Naive thymus-derived CD8-positive, alpha-beta T cell (primary cell): Measurements from ENCODE around the gene MT2A. TPM values are rescaled to one million over a fixed set of nuclear protein-coding genes. Genes with fewer than 3 reads are reported as not detected.

Experiments used
- ATAC-seq, 2 donors: fragments of 150-1000 bp; cut with Tn5 transposase in 1 of 2; sonication (Bioruptor Pico), chemical (Tn5 transposase) in 1 of 2; 1 replicate in 1 of 2; 2 replicates in 1 of 2; pipeline ENCODE4 v1.10.0; 2021; ENCODE audit warnings: mild to moderate bottlenecking in 2 of 2, moderate library complexity in 2 of 2
- POLR2A ChIA-PET: fragments of 350-600 bp; sonication (Branson Sonifier 250); formaldehyde crosslinking; loops from one replicate; lab custom pipeline; 2021; ENCODE audit warnings: antibody characterized with exemption; lab: Charles Lee
- DNase-seq, 10 donors: peaks; one replicate each; pipeline versions ENCODE4 v3.0.0 to v3.0.0-alpha.2; 2020 to 2022
- H3K27ac Mint-ChIP-seq, 10 donors: one replicate each; pipeline ENCODE4 v1.8.0; 2020 to 2022; ENCODE audit warnings: mild to moderate bottlenecking in 10 of 10, mixed read lengths in 10 of 10, moderate library complexity in 4 of 10, inconsistent platforms in 1 of 10
- H3K27me3 Mint-ChIP-seq, 5 donors: one replicate each; pipeline ENCODE4 v1.8.0; 2021 to 2022; ENCODE audit warnings: mixed read lengths in 5 of 5
- H3K36me3 Mint-ChIP-seq, 3 donors: one replicate each; pipeline ENCODE4 v1.8.0; 2020 to 2022; ENCODE audit warnings: mixed read lengths in 3 of 3, mild to moderate bottlenecking in 2 of 3, inconsistent platforms in 1 of 3
- H3K4me1 Mint-ChIP-seq, 4 donors: one replicate each; pipeline ENCODE4 v1.8.0; 2021 to 2022; ENCODE audit warnings: mixed read lengths in 4 of 4
- H3K4me3 Mint-ChIP-seq, 10 donors: one replicate each; pipeline ENCODE4 v1.8.0; 2020 to 2022; ENCODE audit warnings: mild to moderate bottlenecking in 10 of 10, mixed read lengths in 10 of 10, moderate library complexity in 6 of 10, inconsistent platforms in 1 of 10
- H3K9me3 Mint-ChIP-seq, 9 donors: one replicate each; pipeline ENCODE4 v1.8.0; 2020 to 2022; ENCODE audit warnings: mixed read lengths in 9 of 9, mild to moderate bottlenecking in 3 of 9, inconsistent platforms in 1 of 9, moderate library complexity in 1 of 9
- polyA plus RNA-seq, 3 donors: library from polyadenylated mRNA; unstranded; fragments of 300-500 nt; fragmentation: Illumina TruSeq; gene quantifications; one replicate each; pipeline ENCODE4 v1.2.3, GENCODE V29; 2021
- total RNA-seq, 8 experiments: library from RNA in 2 of 8; stranded (reverse) in 2 of 8; gene quantifications; one replicate each; pipeline ENCODE4 v1.2.3 and lab custom pipeline; 2021 to 2026

MT2A gene
- total and polyA plus RNA-seq, 5 experiments from 2014 or later, result 32.3 to 303 (median 248) TPM

GRCh38 chr16:56625140-56625942 lies 17.0 kb downstream of the MT2A start, which contains the start of gene MT1E:
MT1E (plus strand) TSS chr16:56625781; CDS start chr16:56625852, 71 bp downstream.
- no peaks in the 10 kb centered on the region for H3K9me3 Mint-ChIP-seq
- DNase-seq (peak in 7 of 10 donors; percentile 16 to 50 (median 38)), ATAC-seq (peak; percentile 90 to 93)
- peaks cover 10 to 21% (median 17%) of the 10 kb centered on the region in 4 donors for H3K4me1 Mint-ChIP-seq
- H3K27me3 Mint-ChIP-seq, result peaks cover 0 to 14% (median 5%) of the 10 kb centered on the region in 5 donors
- POLR2A ChIA-PET, result interaction anchor here (0.7 to 6.7 kb wide), 5 partner anchors 15 to 20 kb away, joined by 3 to 50 read pairs (median 4); partner anchors contain the start of gene MT2A
- H3K27ac Mint-ChIP-seq, result peak within 1 kb of the TSS; percentile 65 to 93 (median 84)
- H3K4me3 Mint-ChIP-seq, result peak within 1 kb of the TSS; percentile 85 to 95 (median 90)
- peaks cover 0 to 2% (median 0%) of the 10 kb centered on the region in 3 donors for H3K36me3 Mint-ChIP-seq

- peaks cover 0 to 2% (median 0%) of the 10 kb centered on the region in 3 donors for H3K36me3 Mint-ChIP-seq
- POLR2A ChIA-PET, result interaction anchor here (1.1 to 6.7 kb wide), 3 partner anchors 16 to 18 kb away, joined by 3 to 50 read pairs (median 6); partner anchors contain the start of gene MT2A
- peaks cover 10 to 22% (median 17%) of the 10 kb centered on the region in 4 donors for H3K4me1 Mint-ChIP-seq
- peak overlapping the region in 9 of 10 donors; percentile 52 to 90 (median 83) for H3K27ac Mint-ChIP-seq
- H3K27me3 Mint-ChIP-seq, result peaks cover 3 to 22% (median 12%) of the 10 kb centered on the region in 5 donors
- no peaks in the 10 kb centered on the region for H3K9me3 Mint-ChIP-seq
- no peak for DNase-seq
- peak; percentile 42 to 43 for ATAC-seq
- peak overlapping the region; percentile 83 to 95 (median 88) for H3K4me3 Mint-ChIP-seq
Observed at GRCh38 chr16:56625943-56626654, 17.7 kb downstream of the MT2A start.

GRCh38 chr16:56626685-56627084 lies 18.3 kb downstream of the MT2A start:
- Mint-ChIP-seq H3K4me1 (peaks cover 11 to 26% (median 19%) of the 10 kb centered on the region in 4 donors), H3K4me3 (peak overlapping the region in 5 of 10 donors; percentile 22 to 95 (median 87)), H3K27me3 (peaks cover 4 to 27% (median 18%) of the 10 kb centered on the region in 5 donors), H3K36me3 (peaks cover 0 to 2% (median 0%) of the 10 kb centered on the region in 3 donors), H3K27ac (no peak overlapping the region), H3K9me3 (no peaks in the 10 kb centered on the region)
- POLR2A ChIA-PET, result interaction anchor here (6.7 kb wide), 1 partner anchor 16 kb away, joined by 50 read pairs; the partner anchor contains the start of gene MT2A
- ATAC-seq, result no peak
- no peak for DNase-seq

- POLR2A ChIA-PET, result interaction anchor here (0.8 to 1.1 kb wide), 2 partner anchors 11 to 72 kb away, joined by 4 to 7 read pairs; no protein-coding TSS in a partner anchor
- ATAC-seq, result no peak
- peaks cover 14 to 48% (median 35%) of the 10 kb centered on the region in 5 donors for H3K27me3 Mint-ChIP-seq
- no peak overlapping the region for H3K4me3 Mint-ChIP-seq
- no peaks in the 10 kb centered on the region for H3K9me3 Mint-ChIP-seq
- H3K4me1 Mint-ChIP-seq, result peaks cover 15 to 37% (median 29%) of the 10 kb centered on the region in 4 donors
- no peak for DNase-seq
- H3K36me3 Mint-ChIP-seq, result peaks cover 0 to 2% (median 2%) of the 10 kb centered on the region in 3 donors
- peak overlapping the region in 1 of 10 donors; percentile 40 for H3K27ac Mint-ChIP-seq
Observed at GRCh38 chr16:56628486-56629350, 20.3 kb downstream of the MT2A start.

GRCh38 chr16:56629531-56629930 lies 21.1 kb downstream of the MT2A start:
- Mint-ChIP-seq H3K9me3 (no peaks in the 10 kb centered on the region), H3K27me3 (peaks cover 21 to 56% (median 40%) of the 10 kb centered on the region in 5 donors), H3K27ac (no peak overlapping the region), H3K4me3 (no peak overlapping the region), H3K4me1 (peaks cover 15 to 39% (median 29%) of the 10 kb centered on the region in 4 donors), H3K36me3 (peaks cover 0 to 2% (median 2%) of the 10 kb centered on the region in 3 donors)
- no peak for ATAC-seq
- POLR2A ChIA-PET, result no interaction called here
- DNase-seq, result no peak

GRCh38 chr16:56630134-56630533 lies 21.8 kb downstream of the MT2A start:
- POLR2A ChIA-PET, result interaction anchor here (0.7 to 1.1 kb wide), 2 partner anchors 24 to 61 kb away, joined by 3 read pairs; no protein-coding TSS in a partner anchor
- DNase-seq (no peak), ATAC-seq (no peak)
- Mint-ChIP-seq H3K36me3 (peaks cover 0 to 2% (median 2%) of the 10 kb centered on the region in 3 donors), H3K27me3 (peaks cover 27 to 62% (median 41%) of the 10 kb centered on the region in 5 donors), H3K4me1 (peaks cover 18 to 42% (median 30%) of the 10 kb centered on the region in 4 donors), H3K27ac (no peak overlapping the region), H3K9me3 (no peaks in the 10 kb centered on the region), H3K4me3 (no peak overlapping the region)

- Mint-ChIP-seq H3K4me3 (peak overlapping the region in 7 of 10 donors; percentile 69 to 90 (median 82)), H3K27me3 (peaks cover 31 to 73% (median 43%) of the 10 kb centered on the region in 5 donors), H3K9me3 (no peaks in the 10 kb centered on the region), H3K4me1 (peaks cover 17 to 40% (median 30%) of the 10 kb centered on the region in 4 donors), H3K27ac (no peak overlapping the region), H3K36me3 (peaks cover 0 to 2% (median 2%) of the 10 kb centered on the region in 3 donors)
- DNase-seq, result no peak
- ATAC-seq, result no peak
- POLR2A ChIA-PET, result interaction anchor here (0.6 to 1.5 kb wide), 2 partner anchors 14 to 449 kb away, joined by 3 to 4 read pairs; no protein-coding TSS in a partner anchor
Observed at GRCh38 chr16:56631197-56631596, 22.8 kb downstream of the MT2A start.

GRCh38 chr16:56631832-56632155 lies 23.4 kb downstream of the MT2A start:
- POLR2A ChIA-PET, result interaction anchor here (0.6 to 1.5 kb wide), 2 partner anchors 13 to 449 kb away, joined by 3 to 4 read pairs; no protein-coding TSS in a partner anchor
- H3K27ac Mint-ChIP-seq, result no peak overlapping the region

GRCh38 chr16:56632156-56632847 lies 23.9 kb downstream of the MT2A start, which contains the start of gene MT1M:
MT1M (plus strand) TSS chr16:56632659; CDS start chr16:56632732, 73 bp downstream.
- no peak for DNase-seq
- Mint-ChIP-seq H3K27me3 (peaks cover 35 to 84% (median 53%) of the 10 kb centered on the region in 5 donors), H3K27ac (peak within 1 kb of the TSS in 1 of 10 donors; percentile 57), H3K9me3 (no peaks in the 10 kb centered on the region), H3K4me3 (peak within 1 kb of the TSS; percentile 67 to 90 (median 81)), H3K36me3 (peaks cover 0 to 2% (median 0%) of the 10 kb centered on the region in 3 donors), H3K4me1 (peaks cover 18 to 43% (median 33%) of the 10 kb centered on the region in 4 donors)
- POLR2A ChIA-PET, result interaction anchor here (1.4 to 1.5 kb wide), 2 partner anchors 13 to 24 kb away, joined by 3 to 4 read pairs; partner anchors contain the start of gene MT2A
- ATAC-seq, result peak; percentile 34 to 62

More at GRCh38 chr16:56631832-56632155, 23.4 kb downstream of the MT2A start:
- H3K9me3 Mint-ChIP-seq, result no peaks in the 10 kb centered on the region
- peaks cover 18 to 40% (median 32%) of the 10 kb centered on the region in 4 donors for H3K4me1 Mint-ChIP-seq
- H3K27me3 Mint-ChIP-seq, result peaks cover 31 to 78% (median 49%) of the 10 kb centered on the region in 5 donors
- H3K36me3 Mint-ChIP-seq, result peaks cover 0 to 2% (median 2%) of the 10 kb centered on the region in 3 donors
- ATAC-seq (no peak), DNase-seq (no peak)
- peak overlapping the region; percentile 67 to 90 (median 81) for H3K4me3 Mint-ChIP-seq

- POLR2A ChIA-PET, result interaction anchor here (1.4 kb wide), 1 partner anchor 25 kb away, joined by 3 read pairs; the partner anchor contains the start of gene MT2A
- Mint-ChIP-seq H3K36me3 (peaks cover 0 to 2% (median 0%) of the 10 kb centered on the region in 3 donors), H3K4me3 (peak overlapping the region in 9 of 10 donors; percentile 53 to 84 (median 63)), H3K4me1 (peaks cover 21 to 46% (median 37%) of the 10 kb centered on the region in 4 donors), H3K27ac (peak overlapping the region in 1 of 10 donors; percentile 57), H3K9me3 (no peaks in the 10 kb centered on the region), H3K27me3 (peaks cover 40 to 90% (median 58%) of the 10 kb centered on the region in 5 donors)
- ATAC-seq (no peak), DNase-seq (no peak)
Observed at GRCh38 chr16:56632848-56633365, 24.5 kb downstream of the MT2A start.
